ENCODE measurements around the gene GGT6. TPM values are rescaled to one million over a fixed set of nuclear protein-coding genes. Genes with fewer than 3 reads are reported as not detected.

Gene GGT6
- total RNA-seq, 2 donors from 2014 or later, result not detected

GRCh38 chr17:4555873-4556759 is 4.3 kb downstream of the GGT6 start:
- peaks cover 21% of the 10 kb centered on the region for H3K36me3 ChIP-seq
- peaks cover 0 to 22% of the 10 kb centered on the region in 2 donors for H3K4me1 ChIP-seq
- H3K27ac ChIP-seq, result peak overlapping the region; percentile 80 to 84
- peak overlapping the region; percentile 78 to 90 for H3K4me3 ChIP-seq
- no peak for TF ChIP-seq CTCF (IDR thresholded peaks at IDR 0.05)
- no peaks in the 10 kb centered on the region for H3K27me3 ChIP-seq
- no peaks in the 10 kb centered on the region for H3K9me3 ChIP-seq
- no peak for DNase-seq (ENCODE audit: low spot score)

- Histone ChIP-seq H3K27me3 (no peaks in the 10 kb centered on the region), H3K9me3 (no peaks in the 10 kb centered on the region), H3K4me1 (peaks cover 0 to 22% of the 10 kb centered on the region in 2 donors), H3K36me3 (peaks cover 30% of the 10 kb centered on the region), H3K27ac (peak within 1 kb of the TSS; percentile 80 to 84), H3K4me3 (peak within 1 kb of the TSS; percentile 78 to 90)
- TF ChIP-seq CTCF (IDR thresholded peaks at IDR 0.05), result peak in 1 of 2 donors; percentile 59
- peak; percentile 96 for DNase-seq (ENCODE audit: low spot score)
These were observed 5.2 kb downstream of the GGT6 start, which contains the start of gene MYBBP1A for GRCh38 chr17:4554997-4555799. Gene MYBBP1A (minus strand): TSS chr17:4555384. CDS start chr17:4555324, 60 bp downstream.

- H3K27ac ChIP-seq, result peak overlapping the region; percentile 80 to 84
- no peaks in the 10 kb centered on the region for H3K9me3 ChIP-seq
- peaks cover 36% of the 10 kb centered on the region for H3K36me3 ChIP-seq
- H3K27me3 ChIP-seq, result no peaks in the 10 kb centered on the region
- no peak for DNase-seq (ENCODE audit: low spot score)
- no peak for TF ChIP-seq CTCF (IDR thresholded peaks at IDR 0.05)
- peak overlapping the region; percentile 78 to 90 for H3K4me3 ChIP-seq
- peaks cover 0 to 22% of the 10 kb centered on the region in 2 donors for H3K4me1 ChIP-seq
These were observed 5.9 kb downstream of the GGT6 start for GRCh38 chr17:4554441-4554996.

- Histone ChIP-seq H3K9me3 (no peaks in the 10 kb centered on the region), H3K27me3 (no peaks in the 10 kb centered on the region), H3K4me3 (no peak overlapping the region), H3K4me1 (peaks cover 0 to 22% of the 10 kb centered on the region in 2 donors), H3K27ac (no peak overlapping the region), H3K36me3 (peaks cover 44% of the 10 kb centered on the region)
- no peak for DNase-seq (ENCODE audit: low spot score)
- no peak for TF ChIP-seq CTCF (IDR thresholded peaks at IDR 0.05)
These were observed 6.7 kb downstream of the GGT6 start for GRCh38 chr17:4553669-4554068.

GRCh38 chr17:4551796-4552525 is 8.4 kb downstream of the GGT6 start:
- H3K27ac ChIP-seq, result no peak overlapping the region
- H3K4me3 ChIP-seq, result no peak overlapping the region
- no peaks in the 10 kb centered on the region for H3K9me3 ChIP-seq
- TF ChIP-seq CTCF (IDR thresholded peaks at IDR 0.05), result no peak
- H3K27me3 ChIP-seq, result no peaks in the 10 kb centered on the region
- DNase-seq (ENCODE audit: low spot score), result no peak
- H3K36me3 ChIP-seq, result peaks cover 61% of the 10 kb centered on the region
- H3K4me1 ChIP-seq, result peaks cover 0 to 22% of the 10 kb centered on the region in 2 donors
